ENCODE measurements around the gene EDA.

EDA gene

GRCh38 chrX:70026851-70027200 lies 410.9 kb downstream of the EDA start:
- no peak for DNase-seq (ENCODE audit: low spot score)

GRCh38 chrX:70029863-70030262 lies 413.9 kb downstream of the EDA start:
- DNase-seq (ENCODE audit: low spot score): no peak

- DNase-seq (ENCODE audit: low spot score): peak; percentile 69
These were observed 414.4 kb downstream of the EDA start for GRCh38 chrX:70030301-70030767.

GRCh38 chrX:70032792-70033191 lies 416.9 kb downstream of the EDA start:
- no peak for DNase-seq (ENCODE audit: low spot score)

- DNase-seq (ENCODE audit: low spot score): peak; percentile 52
These were observed 417.6 kb downstream of the EDA start for GRCh38 chrX:70033348-70034051.

- DNase-seq (ENCODE audit: low spot score): no peak
These were observed 418.7 kb downstream of the EDA start for GRCh38 chrX:70034646-70035045.

- DNase-seq (ENCODE audit: low spot score): no peak
These were observed 422.6 kb downstream of the EDA start for GRCh38 chrX:70038515-70038914.

- DNase-seq (ENCODE audit: low spot score): no peak
These were observed 423.0 kb downstream of the EDA start for GRCh38 chrX:70038951-70039350.

GRCh38 chrX:70039758-70040157 lies 423.8 kb downstream of the EDA start:
- DNase-seq (ENCODE audit: low spot score): no peak

GRCh38 chrX:70041993-70042392 lies 426.1 kb downstream of the EDA start:
- no peak for DNase-seq (ENCODE audit: low spot score)

GRCh38 chrX:70042399-70043371 lies 426.8 kb downstream of the EDA start:
- no peak for DNase-seq (ENCODE audit: low spot score)

- DNase-seq (ENCODE audit: low spot score): no peak
These were observed 427.8 kb downstream of the EDA start for GRCh38 chrX:70043685-70044084.

- no peak for DNase-seq (ENCODE audit: low spot score)
These were observed 428.8 kb downstream of the EDA start for GRCh38 chrX:70044541-70045245.

- DNase-seq (ENCODE audit: low spot score): no peak
These were observed 431.1 kb downstream of the EDA start for GRCh38 chrX:70046978-70047377.

- DNase-seq (ENCODE audit: low spot score): no peak
These were observed 433.5 kb downstream of the EDA start for GRCh38 chrX:70049406-70049805.

- no peak for DNase-seq (ENCODE audit: low spot score)
These were observed 434.0 kb downstream of the EDA start, which contains the start of gene AWAT2 for GRCh38 chrX:70049925-70050324. Gene AWAT2 (minus strand): TSS chrX:70049938. CDS start chrX:70049932, 6 bp downstream.

GRCh38 chrX:70052895-70053615 lies 437.1 kb downstream of the EDA start:
- no peak for DNase-seq (ENCODE audit: low spot score)

- DNase-seq (ENCODE audit: low spot score): no peak
These were observed 438.5 kb downstream of the EDA start for GRCh38 chrX:70054391-70054790.

GRCh38 chrX:70062076-70062475 lies 446.2 kb downstream of the EDA start, which contains the start of gene OTUD6A:
Gene OTUD6A (plus strand): TSS chrX:70062457. CDS start chrX:70062525, 68 bp downstream.
- no peak for DNase-seq (ENCODE audit: low spot score)

GRCh38 chrX:70062961-70063550 lies 447.1 kb downstream of the EDA start:
- DNase-seq (ENCODE audit: low spot score): no peak

- DNase-seq (ENCODE audit: low spot score): no peak
These were observed 450.7 kb downstream of the EDA start for GRCh38 chrX:70066646-70067045.
